ENCODE results near the gene SEMA3B.
"Not testable (repeated sequence)": the region's sequence is repeated elsewhere in the genome, so short reads cannot be mapped to it uniquely, and the experiment has no call there.

The SEMA3B gene

DNA sequence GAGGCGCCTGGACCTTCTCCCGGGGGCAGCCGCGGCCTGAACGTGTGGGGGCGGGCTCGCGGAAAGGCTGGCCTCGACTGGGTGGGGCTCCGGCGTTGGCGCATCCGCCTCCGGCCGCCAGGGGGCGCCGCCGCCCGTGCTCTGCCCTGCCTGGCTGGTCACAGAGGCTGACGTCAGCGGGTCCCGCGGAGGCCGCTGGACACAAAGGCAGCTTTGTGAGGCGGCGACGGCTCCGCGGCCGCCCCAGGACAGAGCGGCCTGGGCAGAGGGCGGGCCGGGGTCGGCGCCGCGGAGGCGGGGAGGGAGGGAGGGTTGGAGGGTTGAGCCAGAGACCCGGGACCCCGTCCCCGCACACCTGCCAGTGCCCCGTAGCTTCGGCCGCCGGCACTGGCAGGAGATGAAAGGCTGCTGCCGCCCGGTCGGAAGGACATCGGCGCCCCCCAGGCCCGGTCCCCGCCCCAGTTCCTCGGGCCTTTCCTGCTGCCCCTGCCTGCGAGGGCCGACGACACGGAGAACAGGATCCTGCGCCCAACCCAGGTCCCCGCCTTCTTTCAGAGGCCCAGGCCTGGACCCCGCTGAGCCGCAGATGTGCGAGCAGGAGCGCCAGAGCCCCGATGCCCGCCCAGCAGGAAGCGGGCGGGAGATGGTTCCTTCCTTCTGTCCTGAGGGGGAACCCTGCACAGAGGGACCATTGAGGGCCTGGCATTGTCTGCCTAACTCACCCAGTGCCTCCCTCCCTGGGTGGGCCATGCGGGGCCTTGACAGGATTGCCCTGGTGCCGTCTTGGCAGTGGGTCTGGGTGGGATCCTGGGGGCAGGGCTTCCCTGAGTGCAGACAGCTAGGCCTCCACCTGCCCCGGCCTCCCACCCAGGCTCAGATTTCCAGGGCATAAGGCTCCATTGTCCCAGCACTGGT lies 8.7 kb upstream of the SEMA3B start:
- DNase-seq, result peak; percentile 51

DNA sequence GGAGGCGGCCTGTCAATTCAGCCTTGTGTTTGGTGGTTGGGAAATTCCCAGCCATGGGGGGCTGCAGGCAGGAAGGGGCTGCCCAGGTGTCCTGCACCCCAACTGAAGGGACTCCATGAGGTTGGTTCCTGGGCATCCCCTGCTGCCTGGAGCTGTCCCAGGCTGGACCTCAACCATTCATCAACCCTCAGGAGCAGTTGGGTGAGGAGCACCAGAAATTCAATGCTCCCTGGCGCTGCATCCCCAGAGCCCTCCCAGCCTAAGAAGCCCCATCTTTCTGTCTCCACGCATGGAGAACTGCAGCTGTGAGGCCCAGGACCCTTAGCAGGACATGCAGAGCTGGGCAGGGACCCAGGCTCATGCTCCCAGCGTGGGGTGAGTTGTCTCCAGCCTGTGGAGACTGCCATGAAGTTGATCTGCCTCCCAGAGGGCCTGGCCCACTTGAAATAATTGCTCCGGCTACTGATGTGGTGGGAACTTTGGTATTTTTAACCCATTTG lies 8.0 kb upstream of the SEMA3B start:
- no peak for DNase-seq

- DNase-seq, result no peak
Measured at GRCh38 chr3:50261505-50261904, 7.4 kb upstream of the SEMA3B start.

GRCh38 chr3:50262200-50262599 lies 6.7 kb upstream of the SEMA3B start:
- DNase-seq, result not testable (repeated sequence)

- no peak for DNase-seq
Measured at GRCh38 chr3:50262778-50263177, 6.2 kb upstream of the SEMA3B start.

GRCh38 chr3:50263478-50264382 lies 5.2 kb upstream of the SEMA3B start:
- no peak for DNase-seq

DNA sequence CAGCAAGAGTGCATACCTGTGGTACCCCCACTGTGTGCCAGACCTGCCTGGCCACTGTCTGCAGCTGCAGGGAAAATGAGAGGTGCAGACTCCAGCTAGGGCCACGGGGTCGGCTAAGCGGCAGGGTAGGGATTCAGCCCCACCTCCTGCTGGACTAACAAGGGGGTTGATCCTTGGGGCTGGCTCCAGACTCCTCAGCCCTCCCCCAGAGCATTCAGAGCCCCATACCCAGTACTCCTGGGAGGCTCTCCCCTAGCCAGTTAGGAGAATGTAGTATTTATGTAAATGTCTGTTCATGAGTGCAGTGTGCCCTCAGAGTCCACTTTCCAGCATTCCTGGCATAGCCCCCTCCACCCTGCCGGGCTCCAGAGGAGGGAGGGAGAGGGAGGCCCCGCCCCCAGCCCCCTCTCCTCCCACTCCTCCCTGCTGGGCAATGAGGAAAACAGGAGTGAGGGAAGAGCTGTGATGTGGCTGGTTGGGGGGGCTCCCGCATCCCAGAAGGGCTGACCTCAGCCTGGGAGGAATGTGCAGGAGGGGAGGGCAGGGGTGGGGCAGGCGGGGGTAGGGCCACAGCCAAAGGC lies 4.5 kb upstream of the SEMA3B start:
- no peak for DNase-seq

- DNase-seq, result no peak
Measured at GRCh38 chr3:50264964-50265485, 3.9 kb upstream of the SEMA3B start.

DNA sequence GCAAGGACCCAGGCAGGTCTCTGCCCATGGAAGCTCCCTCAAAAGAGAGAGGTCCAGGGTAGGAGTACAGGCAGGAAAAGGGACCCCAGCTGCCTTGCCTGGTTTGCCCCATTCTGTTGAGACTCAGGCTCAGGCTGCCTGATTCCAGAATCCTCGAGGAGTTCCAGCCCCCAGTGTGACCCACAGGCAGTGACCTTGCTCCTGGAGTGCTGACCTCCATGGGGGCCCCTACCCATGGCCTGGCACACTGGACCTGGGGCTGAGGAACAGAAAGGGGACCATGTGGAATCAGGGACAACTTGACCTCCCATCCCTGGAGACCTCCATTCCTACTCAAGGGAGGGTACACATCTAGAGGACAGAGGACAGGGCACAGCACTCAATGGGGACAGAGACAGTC lies 3.4 kb upstream of the SEMA3B start:
- no peak for DNase-seq

DNA sequence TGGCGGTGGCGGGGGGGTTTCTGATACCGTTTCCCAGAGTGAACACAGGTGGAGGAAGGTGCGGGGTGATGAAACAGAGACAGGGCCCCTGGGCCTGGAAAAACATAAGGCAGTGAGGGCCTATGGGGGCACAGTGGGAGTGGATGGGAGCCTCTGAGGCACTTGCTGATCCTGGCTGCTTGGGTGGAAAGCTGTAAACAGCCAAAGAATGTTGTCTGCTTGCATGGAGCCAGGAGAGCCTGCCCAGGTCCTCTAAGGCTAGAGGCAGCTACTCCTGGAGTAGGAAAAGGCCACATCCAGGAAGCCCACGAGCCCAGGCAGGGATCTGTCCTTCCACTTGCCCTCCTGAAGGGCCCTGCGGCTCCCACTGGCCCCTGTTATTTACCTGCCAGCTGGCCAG lies 2.9 kb upstream of the SEMA3B start:
- no peak for DNase-seq

DNA sequence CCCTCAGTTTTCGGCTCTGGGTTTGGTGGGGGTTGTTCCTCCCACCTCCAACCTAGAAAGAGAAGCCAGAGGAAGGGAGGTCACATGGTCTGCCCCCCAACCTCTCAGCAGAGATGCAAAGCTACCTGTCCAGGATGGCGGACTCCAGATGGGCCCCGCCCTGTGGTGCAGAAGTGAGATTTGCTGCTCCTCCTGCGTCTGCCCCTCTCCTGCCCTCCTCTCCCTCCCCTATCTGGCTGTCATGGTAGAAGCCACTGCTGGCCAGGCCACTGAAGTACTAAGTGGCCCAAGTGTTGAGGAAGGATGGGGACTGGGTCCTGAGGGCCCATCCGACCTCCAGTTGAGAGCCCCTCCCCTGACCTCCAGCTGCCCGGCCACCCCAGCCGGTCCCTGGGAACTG lies 2.1 kb upstream of the SEMA3B start:
- no peak for DNase-seq

- no peak for DNase-seq
Measured at GRCh38 chr3:50267280-50267913, 1.6 kb upstream of the SEMA3B start.

GRCh38 chr3:50268276-50268675 lies 671 bp upstream of the SEMA3B start:
- no peak for DNase-seq

DNA sequence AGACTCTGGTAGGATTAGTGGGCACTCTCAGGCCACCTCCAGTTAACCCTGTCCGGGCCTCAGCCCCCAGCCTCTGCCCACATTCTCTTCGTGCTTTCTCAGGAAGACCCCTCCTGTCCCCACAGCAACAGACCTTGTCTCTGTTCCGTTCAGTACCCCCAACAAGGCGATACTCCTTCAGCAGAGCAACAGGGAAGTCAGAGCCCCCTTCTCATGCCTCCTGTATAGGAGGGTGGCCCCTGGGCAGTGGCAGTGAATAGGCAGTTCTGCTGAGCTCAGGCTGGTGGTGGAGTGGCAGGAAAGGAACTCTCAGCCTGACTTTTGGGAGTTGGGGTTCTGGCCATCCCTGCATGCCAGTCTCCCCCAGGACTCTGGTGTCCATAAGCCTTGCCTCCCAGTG lies 513 bp downstream of the SEMA3B start:
- DNase-seq, result no peak

GRCh38 chr3:50269977-50270413 lies 1.0 kb downstream of the SEMA3B start:
- no peak for DNase-seq

DNA sequence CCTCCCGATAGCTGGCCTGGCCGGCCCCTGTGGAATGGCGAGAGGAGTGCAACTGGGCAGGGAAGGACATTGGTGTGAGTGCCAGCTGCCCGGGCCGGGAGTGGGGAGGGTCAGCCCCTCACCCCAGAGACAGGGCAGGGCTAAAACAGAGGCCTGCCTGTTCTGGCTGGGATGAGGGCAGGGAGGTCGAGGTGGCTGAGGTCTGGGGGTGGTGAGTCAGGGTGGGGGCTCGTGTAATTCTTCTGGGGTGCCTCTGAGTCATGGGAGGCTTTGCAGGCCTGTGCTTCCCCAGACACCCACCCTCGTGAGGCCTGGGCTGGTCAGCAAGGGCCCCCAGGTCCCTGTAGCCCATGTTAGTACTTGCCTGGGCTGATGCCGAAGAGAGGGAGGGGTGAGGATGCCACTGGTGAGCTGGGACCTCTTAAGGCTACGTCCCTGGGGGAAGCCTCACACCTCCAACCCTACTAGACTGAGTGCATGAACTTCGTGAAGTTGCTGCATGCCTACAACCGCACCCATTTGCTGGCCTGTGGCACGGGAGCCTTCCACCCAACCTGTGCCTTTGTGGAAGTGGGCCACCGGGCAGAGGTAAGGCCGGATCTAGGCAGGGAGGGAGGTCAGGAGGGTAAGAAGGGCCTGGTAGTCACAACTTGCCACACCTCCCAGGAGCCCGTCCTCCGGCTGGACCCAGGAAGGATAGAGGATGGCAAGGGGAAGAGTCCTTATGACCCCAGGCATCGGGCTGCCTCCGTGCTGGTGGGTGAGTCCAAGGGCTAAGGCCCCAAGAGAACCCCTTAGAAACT lies 1.7 kb downstream of the SEMA3B start:
- no peak for DNase-seq

- DNase-seq, result no peak
Measured at GRCh38 chr3:50271314-50271936, 2.5 kb downstream of the SEMA3B start.

GRCh38 chr3:50272538-50272910 lies 3.6 kb downstream of the SEMA3B start:
- DNase-seq, result not testable (repeated sequence)

GRCh38 chr3:50272911-50273688 lies 4.2 kb downstream of the SEMA3B start:
- peak; percentile 56 for DNase-seq

GRCh38 chr3:50273689-50274065 lies 4.7 kb downstream of the SEMA3B start:
- no peak for DNase-seq

Measured in NCI-H774 (cell line).